HG03521 (cell line): ENCODE measurements around the gene CXCL14.
A peak's percentile ranks its signal among the peaks of the same experiment; 100 is the strongest.

Experiments used
- ATAC-seq: cut with Tn5 transposase; IDR thresholded peaks from one replicate; pipeline ENCODE4 v1.9.1; 2021; ENCODE audit warnings: mild to moderate bottlenecking, moderate library complexity; ENCODE audit not compliant: unreplicated experiment

Gene CXCL14

GRCh38 chr5:135568923-135569360, 9.8 kb downstream of the CXCL14 start:
- ATAC-seq: no peak

GRCh38 chr5:135568246-135568645, 10.5 kb downstream of the CXCL14 start:
- ATAC-seq: no peak

- ATAC-seq: no peak
Measured at GRCh38 chr5:135567661-135568060, 11.1 kb downstream of the CXCL14 start.

GRCh38 chr5:135566422-135567400, 12.1 kb downstream of the CXCL14 start:
- no peak for ATAC-seq

- no peak for ATAC-seq
Measured at GRCh38 chr5:135565725-135566421, 12.9 kb downstream of the CXCL14 start.

- no peak for ATAC-seq
Measured at GRCh38 chr5:135565266-135565665, 13.5 kb downstream of the CXCL14 start.

- ATAC-seq: no peak
Measured at GRCh38 chr5:135564331-135564730, 14.5 kb downstream of the CXCL14 start.

- ATAC-seq: no peak
Measured at GRCh38 chr5:135561266-135561665, 17.5 kb downstream of the CXCL14 start.

GRCh38 chr5:135560858-135561257, 17.9 kb downstream of the CXCL14 start:
- ATAC-seq: peak; percentile 76

- ATAC-seq: no peak
Measured at GRCh38 chr5:135559354-135559753, 19.4 kb downstream of the CXCL14 start.

- ATAC-seq: no peak
Measured at GRCh38 chr5:135557076-135557838, 21.5 kb downstream of the CXCL14 start.

GRCh38 chr5:135556620-135557019, 22.2 kb downstream of the CXCL14 start:
- no peak for ATAC-seq

GRCh38 chr5:135555530-135555929, 23.3 kb downstream of the CXCL14 start:
- no peak for ATAC-seq

- ATAC-seq: no peak
Measured at GRCh38 chr5:135553688-135554462, 24.9 kb downstream of the CXCL14 start.

- ATAC-seq: no peak
Measured at GRCh38 chr5:135551593-135552447, 27.0 kb downstream of the CXCL14 start.

GRCh38 chr5:135549413-135549812, 29.4 kb downstream of the CXCL14 start:
- no peak for ATAC-seq

GRCh38 chr5:135547590-135548254, 31.1 kb downstream of the CXCL14 start:
- ATAC-seq: no peak

GRCh38 chr5:135546912-135547311, 31.9 kb downstream of the CXCL14 start:
- no peak for ATAC-seq

- no peak for ATAC-seq
Measured at GRCh38 chr5:135546101-135546500, 32.7 kb downstream of the CXCL14 start.
